GM19351 (cell line): ENCODE data around the gene RCAN2.
"Not testable (repeated sequence)": the region's sequence is repeated elsewhere in the genome, so short reads cannot be mapped to it uniquely, and the experiment has no call there.

Source experiments
- ATAC-seq: cut with Tn5 transposase; IDR thresholded peaks from one replicate; pipeline ENCODE4 v1.9.1; 2021; ENCODE audit warnings: mild to moderate bottlenecking, moderate library complexity; ENCODE audit not compliant: unreplicated experiment

Gene RCAN2

GRCh38 chr6:46440641-46441040 lies 50.6 kb downstream of the RCAN2 start:
- no peak for ATAC-seq

- ATAC-seq = no peak
These were observed 51.1 kb downstream of the RCAN2 start for GRCh38 chr6:46440141-46440540.

- ATAC-seq = no peak
These were observed 53.0 kb downstream of the RCAN2 start for GRCh38 chr6:46438245-46438644.

- no peak for ATAC-seq
These were observed 53.5 kb downstream of the RCAN2 start for GRCh38 chr6:46437671-46438221.

- ATAC-seq = no peak
These were observed 68.6 kb downstream of the RCAN2 start for GRCh38 chr6:46422619-46423018.

GRCh38 chr6:46421939-46422338 lies 69.3 kb downstream of the RCAN2 start:
- no peak for ATAC-seq

GRCh38 chr6:46420921-46421638 lies 70.2 kb downstream of the RCAN2 start:
- ATAC-seq = no peak

- ATAC-seq = no peak
These were observed 71.7 kb downstream of the RCAN2 start for GRCh38 chr6:46419576-46420002.

GRCh38 chr6:46414398-46414797 lies 76.9 kb downstream of the RCAN2 start:
- no peak for ATAC-seq

GRCh38 chr6:46412662-46413061 lies 78.6 kb downstream of the RCAN2 start:
- no peak for ATAC-seq

GRCh38 chr6:46411456-46412197 lies 79.6 kb downstream of the RCAN2 start:
- no peak for ATAC-seq

GRCh38 chr6:46410334-46410953 lies 80.8 kb downstream of the RCAN2 start:
- no peak for ATAC-seq

- no peak for ATAC-seq
These were observed 83.3 kb downstream of the RCAN2 start for GRCh38 chr6:46407776-46408530.

GRCh38 chr6:46407246-46407645 lies 84.0 kb downstream of the RCAN2 start:
- ATAC-seq = no peak

- not testable (repeated sequence) for ATAC-seq
These were observed 85.5 kb downstream of the RCAN2 start for GRCh38 chr6:46405620-46406180.

- no peak for ATAC-seq
These were observed 90.4 kb downstream of the RCAN2 start for GRCh38 chr6:46400898-46401297.

GRCh38 chr6:46395530-46395929 lies 95.7 kb downstream of the RCAN2 start:
- no peak for ATAC-seq

GRCh38 chr6:46393940-46394337 lies 97.3 kb downstream of the RCAN2 start:
- ATAC-seq = no peak

GRCh38 chr6:46393161-46393939 lies 97.9 kb downstream of the RCAN2 start:
- no peak for ATAC-seq

GRCh38 chr6:46392294-46392693 lies 99.0 kb downstream of the RCAN2 start:
- ATAC-seq = no peak
